Calu3 (cell line): ENCODE results near the gene PMVK. TPM values are rescaled to one million over a fixed set of nuclear protein-coding genes. Genes with fewer than 3 reads are reported as not detected.

Source experiments
- BruUV-seq: library from RNA; stranded (reverse); fragments of 400-500 nt; replicated peaks from 2 replicates; lab custom pipeline; 2021; lab: Mats Ljungman, UMichigan
- CTCF ChIA-PET: fragments of 300-600 bp; sonication (Branson Sonifier 250); formaldehyde crosslinking; loops from one replicate; lab custom pipeline; 2022; ENCODE audit warnings: antibody characterized with exemption; lab: Charles Lee
- DNase-seq: peaks from one replicate; pipeline ENCODE4 v3.0.0; 2022
- H3K27ac Mint-ChIP-seq: one replicate; pipeline ENCODE4 v1.8.0; 2022; ENCODE audit warnings: mixed read lengths; ENCODE audit not compliant: unreplicated experiment
- H3K27me3 Mint-ChIP-seq: one replicate; pipeline ENCODE4 v1.8.0; 2022; ENCODE audit warnings: mixed read lengths; ENCODE audit not compliant: unreplicated experiment
- H3K36me3 Mint-ChIP-seq: one replicate; pipeline ENCODE4 v1.8.0; 2022; ENCODE audit warnings: mild to moderate bottlenecking, moderate library complexity, mixed read lengths; ENCODE audit not compliant: insufficient read depth, unreplicated experiment
- H3K4me1 Mint-ChIP-seq: one replicate; pipeline ENCODE4 v1.8.0; 2022; ENCODE audit warnings: mild to moderate bottlenecking, low read depth, mixed read lengths; ENCODE audit not compliant: unreplicated experiment
- H3K4me3 Mint-ChIP-seq: one replicate; pipeline ENCODE4 v1.8.0; 2022; ENCODE audit warnings: mild to moderate bottlenecking, low read depth, moderate library complexity, mixed read lengths; ENCODE audit not compliant: unreplicated experiment
- H3K9me3 Mint-ChIP-seq: one replicate; pipeline ENCODE4 v1.8.0; 2022; ENCODE audit warnings: low read depth, mixed read lengths; ENCODE audit not compliant: unreplicated experiment
- CTCF ChIP-seq: fragments of 200-600 bp; IDR thresholded peaks from one replicate; pipeline ENCODE4 v1.8.0; 2022; ENCODE audit warnings: antibody characterized with exemption; ENCODE audit not compliant: unreplicated experiment
- intact Hi-C: fragments of 100-400 bp; cut with micrococcal nuclease; formaldehyde crosslinking; loops from one replicate; pipeline ENCODE4 v1.10.0; 2022; ENCODE audit not compliant: unreplicated experiment
- total RNA-seq: library from RNA; stranded (reverse); gene quantifications from 2 replicates; pipeline ENCODE4 v1.2.3, GENCODE V29; 2022

PMVK gene
- total RNA-seq, 1 experiment from 2014 or later = 47.3 TPM

DNA sequence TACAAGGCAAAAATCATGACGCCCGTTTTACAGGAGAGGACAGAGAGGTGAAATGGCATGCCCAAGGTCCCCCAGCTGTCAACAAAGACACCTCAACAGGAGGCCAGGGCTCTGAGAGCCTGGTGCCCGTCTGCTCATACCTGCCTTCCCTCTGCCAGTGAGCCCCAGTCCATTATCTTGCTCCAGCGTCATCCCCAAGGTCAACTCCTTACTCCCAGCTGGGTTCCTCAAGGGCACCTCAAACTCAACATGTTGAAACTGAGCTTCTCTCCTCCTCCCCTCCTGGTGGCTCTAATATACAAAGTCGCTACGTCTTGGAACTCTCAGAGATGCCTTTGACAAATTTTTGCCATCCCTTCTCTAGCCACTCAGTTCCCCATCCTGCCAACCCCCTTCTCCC, 16.1 kb upstream of the PMVK start:
- no peaks in the 10 kb centered on the region for H3K27me3 Mint-ChIP-seq
- CTCF ChIA-PET = no interaction called here
- no peak overlapping the region for H3K4me3 Mint-ChIP-seq
- H3K27ac Mint-ChIP-seq = no peak overlapping the region
- no peak for TF ChIP-seq CTCF
- no peaks in the 10 kb centered on the region for H3K9me3 Mint-ChIP-seq
- intact Hi-C loops = no loop called here
- H3K36me3 Mint-ChIP-seq = peaks cover 48% of the 10 kb centered on the region
- no TSS peak for BruUV-seq
- DNase-seq = no peak
- peaks cover 22% of the 10 kb centered on the region for H3K4me1 Mint-ChIP-seq

DNA sequence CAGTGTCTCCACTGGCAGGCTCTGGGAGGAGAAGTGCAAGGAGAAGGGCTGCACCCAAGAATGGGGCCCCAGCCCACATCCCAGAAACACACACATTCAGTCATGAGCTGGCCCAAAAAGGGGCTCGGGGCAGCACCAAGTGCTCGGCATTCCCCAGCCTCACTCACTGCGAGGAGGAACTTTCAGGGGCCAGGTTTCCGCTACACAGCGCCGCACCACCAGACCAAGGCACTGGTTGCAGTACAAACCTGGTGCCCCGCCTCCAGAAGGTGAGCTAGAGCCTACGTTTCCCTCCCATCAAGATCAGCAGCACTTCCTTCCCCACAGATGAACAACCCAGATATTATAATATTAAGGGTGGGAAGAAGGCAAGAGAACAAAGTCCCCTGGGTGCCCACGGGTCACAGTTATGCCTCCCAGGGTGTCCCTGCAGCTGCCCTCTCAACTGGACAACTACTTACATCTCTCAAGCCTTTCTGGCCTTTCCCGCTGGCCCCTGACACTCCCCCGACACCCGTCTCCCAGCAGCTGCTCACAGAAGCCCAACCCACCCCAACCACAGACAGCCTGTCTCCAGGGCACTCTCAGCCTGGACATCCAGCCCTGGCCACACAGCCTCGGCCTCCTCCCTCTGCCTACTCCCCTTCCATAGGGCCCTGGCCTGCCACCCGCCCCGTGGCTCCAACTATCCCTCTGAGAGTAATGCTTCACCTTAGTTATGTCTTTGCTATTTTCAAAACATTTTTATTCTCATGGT, 15.6 kb upstream of the PMVK start:
- intact Hi-C loops = no loop called here
- Mint-ChIP-seq H3K27ac (no peak overlapping the region), H3K36me3 (peaks cover 44% of the 10 kb centered on the region), H3K4me3 (no peak overlapping the region), H3K9me3 (no peaks in the 10 kb centered on the region), H3K4me1 (peaks cover 17% of the 10 kb centered on the region), H3K27me3 (no peaks in the 10 kb centered on the region)
- CTCF ChIA-PET = interaction anchor here (0.6 kb wide), 1 partner anchor 537 kb away, joined by 3 read pairs; no protein-coding TSS in a partner anchor
- no peak for DNase-seq
- no TSS peak for BruUV-seq
- TF ChIP-seq CTCF = no peak

DNA sequence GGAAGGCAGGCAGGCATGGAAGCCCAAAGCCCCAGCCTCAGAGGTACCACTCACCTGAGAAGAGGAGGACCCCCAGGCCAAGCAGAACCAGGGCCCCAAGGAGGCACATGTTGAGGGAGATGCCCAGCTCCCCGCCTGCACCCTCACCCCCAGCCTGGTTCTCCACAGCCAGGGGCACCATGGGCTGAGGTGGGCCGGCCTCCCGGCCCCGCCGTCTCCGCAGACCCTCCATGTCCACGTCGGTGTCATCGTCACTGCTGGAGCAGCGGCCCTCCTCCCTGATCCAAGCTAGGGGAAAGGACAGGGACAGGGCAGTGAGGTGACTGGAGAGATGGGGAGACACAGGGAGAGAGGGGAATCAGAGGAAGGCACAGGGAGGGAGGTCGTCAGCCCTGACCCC, 11.6 kb upstream of the PMVK start:
- Mint-ChIP-seq H3K4me1 (peaks cover 8% of the 10 kb centered on the region), H3K4me3 (no peak overlapping the region), H3K27ac (no peak overlapping the region), H3K36me3 (peaks cover 23% of the 10 kb centered on the region), H3K9me3 (no peaks in the 10 kb centered on the region), H3K27me3 (no peaks in the 10 kb centered on the region)
- CTCF ChIA-PET = no interaction called here
- TF ChIP-seq CTCF = no peak
- no peak for DNase-seq
- BruUV-seq = no TSS peak
- intact Hi-C loops = no loop called here

DNA sequence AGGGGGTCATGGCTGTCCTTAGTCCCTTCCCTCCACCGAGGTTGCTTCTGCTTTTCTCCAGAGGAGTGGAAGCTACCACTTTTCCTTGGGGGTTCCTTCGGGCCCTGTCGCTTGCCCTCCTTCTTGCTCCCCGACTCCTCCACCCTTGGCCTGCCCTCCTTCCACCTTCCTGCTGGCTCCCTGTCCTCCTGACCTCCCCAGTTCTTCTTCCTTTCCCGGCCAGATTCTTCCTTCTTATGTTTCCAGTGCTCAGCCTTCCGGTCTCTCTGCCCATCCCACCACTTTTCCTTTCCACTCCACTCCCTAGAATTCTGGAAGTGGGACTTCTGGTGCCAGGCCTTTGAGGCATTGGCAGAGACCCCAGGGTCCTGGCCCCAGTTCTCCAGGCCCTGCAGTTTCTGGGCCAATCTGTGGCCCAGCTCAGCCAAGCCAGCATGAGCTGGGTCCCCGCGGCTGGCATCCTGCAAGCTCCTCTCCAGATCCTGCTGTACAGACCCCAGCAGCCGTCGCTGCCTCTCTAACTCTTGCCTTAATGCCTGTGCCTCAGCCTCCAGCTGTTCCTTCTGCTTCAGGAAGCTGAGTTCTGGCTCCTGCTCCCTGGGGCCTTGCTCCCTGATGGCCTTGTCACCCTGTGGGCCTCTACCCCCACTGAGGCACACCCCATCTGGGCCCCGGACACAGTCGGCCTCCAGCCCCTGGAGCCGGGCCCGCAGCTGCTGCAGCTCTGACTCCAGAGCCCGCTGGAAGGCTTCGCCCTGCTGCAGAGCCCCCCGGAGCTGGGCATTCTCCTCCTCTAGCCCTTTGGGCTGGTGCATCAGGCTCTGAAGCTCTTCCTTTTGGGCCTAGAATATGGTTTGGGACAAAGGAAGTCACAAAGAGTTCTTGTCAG, 9.7 kb upstream of the PMVK start:
- CTCF ChIA-PET = no interaction called here
- Mint-ChIP-seq H3K4me3 (no peak overlapping the region), H3K9me3 (no peaks in the 10 kb centered on the region), H3K27ac (no peak overlapping the region), H3K27me3 (no peaks in the 10 kb centered on the region), H3K4me1 (peaks cover 8% of the 10 kb centered on the region), H3K36me3 (peaks cover 12% of the 10 kb centered on the region)
- BruUV-seq = no TSS peak
- no peak for TF ChIP-seq CTCF
- no peak for DNase-seq
- intact Hi-C loops = no loop called here
